IPS-NIHi7 (cell line): ENCODE results near the gene NAV2.

Experiments
- DNase-seq: peaks from one replicate; pipeline ENCODE4 v3.0.0; 2012; ENCODE audit warnings: mixed read lengths; ENCODE audit errors: extremely low spot score

Gene NAV2

GRCh38 chr11:19779740-19780139 lies 67.1 kb downstream of the NAV2 start:
- DNase-seq: no peak

GRCh38 chr11:19781351-19781750 lies 68.7 kb downstream of the NAV2 start:
- DNase-seq: no peak

DNA sequence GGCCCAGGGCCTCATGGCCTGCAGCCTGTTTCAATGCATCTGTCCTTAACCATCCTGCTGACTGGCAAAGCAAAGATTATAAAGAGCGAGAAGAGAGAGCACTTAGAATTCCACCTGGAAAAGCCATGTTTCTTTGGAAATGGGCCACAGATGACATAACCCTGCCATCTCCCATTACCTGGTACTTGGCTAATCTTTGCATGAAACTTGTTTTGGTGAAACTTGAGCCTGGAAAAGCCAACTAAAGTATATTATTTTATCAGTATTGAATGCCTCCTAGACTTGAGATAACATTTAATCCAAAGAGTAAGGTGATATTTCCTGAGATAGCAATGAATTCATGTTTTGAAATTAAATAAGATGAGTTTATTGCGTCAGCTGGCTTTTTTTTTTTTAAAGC lies 72.6 kb downstream of the NAV2 start:
- DNase-seq: no peak

- DNase-seq: no peak
Observed at GRCh38 chr11:19786644-19787043, 74.0 kb downstream of the NAV2 start.

DNA sequence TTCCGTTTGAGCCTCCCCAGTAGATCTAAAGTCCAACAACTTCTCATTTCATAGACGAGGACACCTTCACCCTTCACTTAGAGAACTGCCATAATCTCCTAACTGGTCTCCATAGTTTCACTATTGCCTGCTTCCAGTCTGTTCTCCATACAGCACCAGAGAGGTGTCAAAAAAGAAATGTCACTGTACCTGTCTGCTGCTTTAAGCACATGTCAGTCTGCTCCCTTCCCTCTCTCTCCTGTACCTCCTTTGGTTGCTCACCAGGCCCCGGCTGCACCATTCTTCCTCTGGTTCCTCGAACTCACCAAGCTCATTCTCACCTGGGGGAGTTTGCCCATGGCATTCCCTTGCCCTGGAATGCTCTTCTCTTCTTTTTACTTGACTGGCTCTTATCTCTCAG lies 75.8 kb downstream of the NAV2 start:
- no peak for DNase-seq

GRCh38 chr11:19789245-19789644 lies 76.6 kb downstream of the NAV2 start:
- DNase-seq: no peak

GRCh38 chr11:19789835-19790710 lies 77.4 kb downstream of the NAV2 start:
- no peak for DNase-seq

GRCh38 chr11:19790831-19791552 lies 78.4 kb downstream of the NAV2 start:
- DNase-seq: peak; percentile 78

GRCh38 chr11:19792510-19792909 lies 79.9 kb downstream of the NAV2 start:
- DNase-seq: no peak

- DNase-seq: no peak
Observed at GRCh38 chr11:19793326-19793725, 80.7 kb downstream of the NAV2 start.

DNA sequence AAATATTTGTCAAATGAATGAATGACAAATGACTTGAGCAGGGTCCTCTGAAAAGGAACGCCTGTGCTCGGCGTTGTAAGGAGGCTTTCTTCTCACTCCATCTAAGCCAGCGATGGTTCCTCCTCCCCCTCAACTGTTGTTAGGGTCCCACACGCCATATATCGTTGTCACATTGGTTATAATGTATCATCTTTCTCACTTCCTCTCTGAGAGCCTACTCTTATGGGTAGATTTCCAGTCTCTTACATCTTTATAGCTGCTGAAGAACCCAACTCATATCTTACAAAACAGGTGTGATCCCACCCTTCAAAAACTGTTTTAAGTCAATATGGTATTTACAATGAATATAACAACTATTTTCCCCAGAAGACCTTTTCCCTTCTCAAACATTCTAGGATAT lies 81.5 kb downstream of the NAV2 start:
- no peak for DNase-seq

DNA sequence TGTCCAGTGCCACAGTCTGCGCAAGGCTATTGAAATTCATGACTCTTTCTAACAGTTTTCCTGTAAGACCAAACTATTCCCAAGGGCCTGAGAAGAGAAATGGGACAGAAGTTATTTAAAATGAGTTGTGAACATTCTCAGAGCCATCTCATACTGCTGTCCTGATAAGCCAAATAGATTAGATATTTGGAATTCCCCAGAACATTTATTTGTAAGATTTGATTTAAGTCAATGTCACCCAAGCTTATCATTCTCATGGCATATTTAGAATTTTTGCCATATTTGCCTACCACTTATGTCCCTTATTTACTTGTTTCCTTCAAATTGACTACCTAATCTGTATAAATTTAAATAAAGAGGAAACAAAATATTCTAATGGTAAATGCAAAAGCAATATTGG lies 82.4 kb downstream of the NAV2 start:
- DNase-seq: no peak

DNA sequence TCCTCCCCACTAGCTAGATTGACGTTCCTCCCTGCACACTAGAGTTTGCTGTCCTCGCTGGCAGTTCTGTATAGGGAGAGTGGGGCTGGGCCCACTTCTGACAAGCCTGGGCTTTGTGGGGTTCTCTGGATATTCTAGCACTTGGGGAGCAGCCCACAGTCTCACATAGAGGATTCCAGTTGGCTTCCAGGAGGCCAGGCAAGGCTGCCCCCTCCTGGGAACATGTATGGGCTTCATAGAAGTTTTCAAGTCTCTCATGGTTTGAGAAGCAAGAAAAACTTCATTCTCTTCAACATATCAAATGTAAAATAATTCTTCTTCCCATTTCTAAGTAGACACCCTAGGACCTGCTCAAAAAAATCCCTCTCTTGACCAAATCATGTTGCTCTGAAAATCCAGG lies 87.5 kb downstream of the NAV2 start:
- peak; percentile 39 for DNase-seq

- DNase-seq: peak; percentile 45
Observed at GRCh38 chr11:19800714-19801519, 88.3 kb downstream of the NAV2 start.

- DNase-seq: no peak
Observed at GRCh38 chr11:19802773-19803293, 90.2 kb downstream of the NAV2 start.

DNA sequence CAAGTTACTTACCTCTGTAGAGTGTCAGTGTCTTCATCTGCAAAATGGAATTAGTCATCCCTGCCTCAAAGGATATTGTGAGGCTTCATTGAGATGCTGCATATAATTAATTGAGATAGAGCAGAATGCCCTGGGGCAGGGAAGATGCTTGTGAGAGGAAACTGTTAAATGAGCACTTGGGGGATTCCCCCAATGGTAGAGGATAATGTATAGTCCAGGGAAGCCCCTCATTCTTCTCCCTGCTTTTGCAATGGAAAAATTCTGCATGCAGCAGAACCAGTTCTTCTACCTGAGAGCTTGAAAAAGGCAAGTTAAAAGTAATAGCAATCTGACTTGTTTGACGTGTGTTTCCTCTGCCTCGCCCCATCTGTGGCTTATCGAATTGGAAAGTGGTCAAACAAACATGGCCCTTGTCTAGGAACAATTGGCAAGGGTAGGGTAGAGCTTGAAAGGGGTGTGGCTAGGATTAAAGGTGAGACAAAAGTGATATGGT lies 90.9 kb downstream of the NAV2 start:
- no peak for DNase-seq

GRCh38 chr11:19805376-19805775 lies 92.7 kb downstream of the NAV2 start:
- DNase-seq: no peak

- no peak for DNase-seq
Observed at GRCh38 chr11:19805827-19806226, 93.2 kb downstream of the NAV2 start.

DNA sequence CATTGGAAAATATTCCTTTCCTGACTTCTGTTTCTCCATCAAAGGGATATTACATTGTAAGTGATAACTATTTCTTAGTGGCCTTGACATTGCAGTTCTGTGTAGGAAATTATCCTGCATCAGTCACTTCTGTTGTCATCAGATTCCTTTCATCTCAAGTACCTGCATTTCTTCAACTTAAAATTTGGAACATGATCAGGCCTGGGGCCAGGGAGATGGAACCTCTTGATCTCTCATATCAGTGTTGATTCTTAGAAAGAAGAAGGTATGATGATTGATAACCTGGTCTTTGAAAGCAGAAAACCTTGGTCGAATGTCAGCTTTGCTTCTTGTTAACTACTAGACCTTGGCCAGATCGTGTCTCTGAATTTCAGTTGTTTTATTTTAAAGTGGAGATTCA lies 93.6 kb downstream of the NAV2 start:
- DNase-seq: no peak

DNA sequence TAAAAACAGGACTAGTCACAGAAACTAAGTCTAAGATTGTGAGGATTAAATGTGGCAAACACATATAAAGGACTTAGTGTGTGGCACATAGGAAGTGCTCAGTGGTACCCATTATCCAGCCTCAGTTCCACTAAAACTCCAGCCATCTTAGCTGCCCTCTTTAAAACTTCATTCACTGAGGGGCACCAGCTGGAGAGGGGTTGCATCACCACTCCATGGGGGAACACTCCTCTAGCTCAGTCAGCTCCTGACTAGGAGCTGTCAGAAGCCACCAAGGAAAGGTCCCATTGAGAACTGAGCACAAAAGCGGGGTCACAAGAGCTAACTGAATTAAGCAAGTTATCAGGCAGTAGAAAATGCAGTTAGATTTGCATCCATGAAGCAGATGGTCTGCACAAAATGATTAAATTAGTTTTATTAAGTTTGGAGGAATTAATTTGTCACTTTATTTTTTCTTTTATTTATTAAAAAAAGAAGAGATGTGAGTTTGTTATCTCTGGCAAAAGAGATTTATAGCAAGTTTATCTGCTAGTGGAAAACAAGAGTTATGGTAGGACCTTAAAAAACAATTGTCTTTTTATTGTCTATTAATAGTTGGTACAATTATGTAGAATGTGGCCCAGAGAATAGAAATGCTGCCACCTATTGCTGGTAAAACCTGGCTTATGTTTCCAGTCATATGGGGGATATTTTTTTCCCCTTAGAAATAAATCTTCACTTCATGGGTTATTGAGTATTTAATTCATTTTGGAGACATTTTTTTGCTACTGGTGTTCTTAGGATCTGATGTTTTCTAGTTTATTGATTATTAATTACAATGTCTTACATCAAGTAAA lies 95.7 kb downstream of the NAV2 start:
- no peak for DNase-seq

- DNase-seq: no peak
Observed at GRCh38 chr11:19810852-19811251, 98.2 kb downstream of the NAV2 start.
